Measurements from ENCODE around the gene MIEN1.
"Not testable (repeated sequence)": the region's sequence is repeated elsewhere in the genome, so short reads cannot be mapped to it uniquely, and the experiment has no call there.

The MIEN1 gene

DNA sequence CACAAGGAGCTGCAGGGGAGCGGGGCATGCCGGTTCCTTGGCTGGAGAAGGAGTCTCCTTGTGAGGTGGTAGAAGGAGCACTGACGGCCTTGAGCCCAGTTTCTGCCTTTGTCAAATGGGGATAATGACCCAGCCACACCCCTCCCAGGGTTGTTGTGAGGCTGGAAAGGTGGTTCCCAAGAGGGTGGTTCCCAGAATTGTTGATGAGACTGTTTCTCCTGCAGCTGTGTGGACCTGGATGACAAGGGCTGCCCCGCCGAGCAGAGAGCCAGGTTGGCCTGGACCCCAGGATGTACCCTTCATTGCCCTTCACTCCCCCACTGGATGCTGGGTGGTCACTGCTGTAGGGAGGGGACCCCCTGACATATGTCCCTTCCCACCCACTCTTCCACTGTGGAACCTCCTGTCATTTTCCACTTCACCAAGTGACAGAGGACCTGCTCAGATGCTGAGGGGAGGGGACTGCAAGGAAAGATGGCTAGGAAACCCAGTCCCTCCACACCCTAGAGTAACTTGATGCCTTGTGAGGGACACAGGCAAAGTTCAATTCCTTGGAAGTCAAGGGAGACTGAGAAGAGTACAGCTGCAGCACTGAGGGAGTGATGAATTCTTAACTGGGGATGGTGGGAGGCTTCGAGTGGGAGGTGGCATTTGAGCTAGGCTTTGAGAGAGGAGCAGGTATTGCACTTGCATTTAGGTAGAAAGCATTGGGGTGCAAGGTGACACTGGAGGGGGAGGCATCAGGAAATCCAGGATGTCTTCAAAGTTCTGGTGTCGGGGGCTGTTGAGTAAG, 10.6 kb downstream of the MIEN1 start:
- Histone ChIP-seq H3K27ac (ENCODE audit: low read length) (no peak overlapping the region), H3K27me3 (ENCODE audit: insufficient read depth, low read length) (no peaks in the 10 kb centered on the region), H3K9ac (ENCODE audit: low read depth, low read length) (no peak overlapping the region), H3K4me3 (ENCODE audit: low read length) (no peak overlapping the region), H3K4me1 (ENCODE audit: insufficient read depth, low read length) (peaks cover 3% of the 10 kb centered on the region; the same call in 1 of the 2 replicates), H3K9me3 (ENCODE audit: insufficient read depth, low read depth, low read length) (no peaks in the 10 kb centered on the region), H3K36me3 (ENCODE audit: insufficient read depth, low read depth, low read length) (peaks cover 97% of the 10 kb centered on the region)

DNA sequence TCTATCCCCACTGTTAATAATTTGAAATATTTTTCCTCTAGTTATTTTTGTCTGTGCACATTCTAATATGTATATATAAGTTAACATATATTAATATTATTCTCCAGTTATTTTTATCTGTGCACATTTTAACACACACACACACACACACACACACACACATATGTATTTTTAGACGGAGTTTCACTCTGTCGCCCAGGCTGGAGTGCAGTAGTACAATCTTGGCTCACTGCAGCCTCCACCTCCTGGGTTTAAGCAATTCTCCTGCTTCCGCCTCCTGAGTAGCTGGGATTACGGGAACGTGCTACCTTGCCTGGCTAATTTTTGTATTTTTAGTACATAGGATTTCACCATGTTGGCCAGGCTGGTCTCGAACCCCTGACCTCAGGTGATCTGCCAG, 12.7 kb downstream of the MIEN1 start:
- Histone ChIP-seq H3K36me3 (ENCODE audit: insufficient read depth, low read depth, low read length) (peaks cover 98% of the 10 kb centered on the region), H3K4me1 (ENCODE audit: insufficient read depth, low read length) (no peaks in the 10 kb centered on the region), H3K9ac (ENCODE audit: low read depth, low read length) (no peak overlapping the region), H3K27ac (ENCODE audit: low read length) (no peak overlapping the region), H3K4me3 (ENCODE audit: low read length) (no peak overlapping the region), H3K27me3 (ENCODE audit: insufficient read depth, low read length) (no peaks in the 10 kb centered on the region), H3K9me3 (ENCODE audit: insufficient read depth, low read depth, low read length) (no peaks in the 10 kb centered on the region)

DNA sequence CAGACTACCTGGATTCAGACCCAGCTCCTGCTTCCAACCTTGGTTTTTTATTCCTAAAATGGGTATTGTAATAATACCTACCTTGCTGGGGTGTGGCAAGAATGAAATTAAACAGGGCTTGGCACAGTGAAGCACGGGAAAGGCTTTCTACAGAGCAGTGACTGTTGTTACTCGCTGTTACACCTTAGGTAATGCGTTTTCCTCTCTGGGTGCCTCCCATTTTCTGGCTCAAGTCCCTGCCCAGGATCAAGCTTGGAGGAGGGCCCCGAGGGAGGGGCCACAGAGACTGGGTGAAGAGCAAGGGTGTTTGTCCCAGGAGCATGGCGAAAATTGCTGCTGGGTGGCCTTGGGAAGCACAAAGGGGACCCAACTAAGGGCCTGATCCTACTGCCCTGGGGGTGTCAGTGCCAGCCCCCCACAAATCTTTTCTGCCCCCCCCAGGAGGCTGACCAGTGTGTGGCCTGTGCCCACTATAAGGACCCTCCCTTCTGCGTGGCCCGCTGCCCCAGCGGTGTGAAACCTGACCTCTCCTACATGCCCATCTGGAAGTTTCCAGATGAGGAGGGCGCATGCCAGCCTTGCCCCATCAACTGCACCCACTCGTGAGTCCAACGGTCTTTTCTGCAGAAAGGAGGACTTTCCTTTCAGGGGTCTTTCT, 13.3 kb downstream of the MIEN1 start:
- Histone ChIP-seq H3K9ac (ENCODE audit: low read depth, low read length) (no peak overlapping the region), H3K27me3 (ENCODE audit: insufficient read depth, low read length) (no peaks in the 10 kb centered on the region), H3K9me3 (ENCODE audit: insufficient read depth, low read depth, low read length) (no peaks in the 10 kb centered on the region), H3K4me3 (ENCODE audit: low read length) (no peak overlapping the region), H3K36me3 (ENCODE audit: insufficient read depth, low read depth, low read length) (peaks cover 98% of the 10 kb centered on the region), H3K27ac (ENCODE audit: low read length) (no peak overlapping the region), H3K4me1 (ENCODE audit: insufficient read depth, low read length) (no peaks in the 10 kb centered on the region)

DNA sequence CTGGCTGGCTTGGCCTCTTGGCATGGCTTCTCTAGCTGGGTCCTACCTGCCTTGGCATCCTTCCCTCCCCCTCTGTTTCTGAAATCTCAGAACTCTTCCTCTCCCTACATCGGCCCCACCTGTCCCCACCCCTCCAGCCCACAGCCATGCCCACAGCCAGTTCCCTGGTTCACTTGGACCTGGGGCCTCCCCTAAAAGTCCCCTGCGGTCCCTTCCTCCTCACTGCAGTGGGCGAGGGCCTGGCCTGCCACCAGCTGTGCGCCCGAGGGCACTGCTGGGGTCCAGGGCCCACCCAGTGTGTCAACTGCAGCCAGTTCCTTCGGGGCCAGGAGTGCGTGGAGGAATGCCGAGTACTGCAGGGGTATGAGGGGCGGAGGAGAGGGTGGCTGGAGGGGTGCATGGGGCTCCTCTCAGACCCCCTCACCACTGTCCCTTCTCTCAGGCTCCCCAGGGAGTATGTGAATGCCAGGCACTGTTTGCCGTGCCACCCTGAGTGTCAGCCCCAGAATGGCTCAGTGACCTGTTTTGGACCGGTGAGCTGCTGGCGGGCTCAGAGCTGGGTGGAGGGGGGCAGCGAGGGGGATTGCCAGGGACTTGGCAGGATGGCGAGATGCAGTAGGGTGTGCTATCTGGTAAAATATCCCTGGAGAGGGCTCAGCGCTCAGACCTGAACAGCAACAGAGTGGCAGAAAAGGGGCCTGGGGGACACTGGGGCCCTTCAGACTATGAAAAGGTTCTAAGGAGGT, 14.1 kb downstream of the MIEN1 start:
- Histone ChIP-seq H3K9me3 (ENCODE audit: insufficient read depth, low read depth, low read length) (no peaks in the 10 kb centered on the region), H3K27ac (ENCODE audit: low read length) (no peak overlapping the region), H3K36me3 (ENCODE audit: insufficient read depth, low read depth, low read length) (peaks cover 99% of the 10 kb centered on the region), H3K4me3 (ENCODE audit: low read length) (no peak overlapping the region), H3K9ac (ENCODE audit: low read depth, low read length) (no peak overlapping the region), H3K27me3 (ENCODE audit: insufficient read depth, low read length) (no peaks in the 10 kb centered on the region), H3K4me1 (ENCODE audit: insufficient read depth, low read length) (no peaks in the 10 kb centered on the region)

GRCh38 chr17:39715375-39716072, 14.8 kb downstream of the MIEN1 start:
- peaks cover 100% of the 10 kb centered on the region for H3K36me3 ChIP-seq (ENCODE audit: insufficient read depth, low read depth, low read length)
- no peak overlapping the region for H3K27ac ChIP-seq (ENCODE audit: low read length)
- H3K4me3 ChIP-seq (ENCODE audit: low read length) = no peak overlapping the region
- no peaks in the 10 kb centered on the region for H3K4me1 ChIP-seq (ENCODE audit: insufficient read depth, low read length)
- no peaks in the 10 kb centered on the region for H3K9me3 ChIP-seq (ENCODE audit: insufficient read depth, low read depth, low read length)
- no peaks in the 10 kb centered on the region for H3K27me3 ChIP-seq (ENCODE audit: insufficient read depth, low read length)
- H3K9ac ChIP-seq (ENCODE audit: low read depth, low read length) = no peak overlapping the region

GRCh38 chr17:39714234-39714633, 16.1 kb downstream of the MIEN1 start:
- Histone ChIP-seq H3K4me1 (ENCODE audit: insufficient read depth, low read length) (no peaks in the 10 kb centered on the region), H3K9ac (ENCODE audit: low read depth, low read length) (no peak overlapping the region), H3K27me3 (ENCODE audit: insufficient read depth, low read length) (no peaks in the 10 kb centered on the region), H3K27ac (ENCODE audit: low read length) (no peak overlapping the region), H3K36me3 (ENCODE audit: insufficient read depth, low read depth, low read length) (peaks cover 100% of the 10 kb centered on the region), H3K4me3 (ENCODE audit: low read length) (no peak overlapping the region), H3K9me3 (ENCODE audit: insufficient read depth, low read depth, low read length) (no peaks in the 10 kb centered on the region)

DNA sequence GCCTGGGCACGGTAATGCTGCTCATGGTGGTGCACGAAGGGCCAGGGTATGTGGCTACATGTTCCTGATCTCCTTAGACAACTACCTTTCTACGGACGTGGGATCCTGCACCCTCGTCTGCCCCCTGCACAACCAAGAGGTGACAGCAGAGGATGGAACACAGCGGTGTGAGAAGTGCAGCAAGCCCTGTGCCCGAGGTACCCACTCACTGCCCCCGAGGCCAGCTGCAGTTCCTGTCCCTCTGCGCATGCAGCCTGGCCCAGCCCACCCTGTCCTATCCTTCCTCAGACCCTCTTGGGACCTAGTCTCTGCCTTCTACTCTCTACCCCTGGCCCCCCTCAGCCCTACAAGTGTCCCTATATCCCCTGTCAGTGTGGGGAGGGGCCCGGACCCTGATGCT, 18.5 kb downstream of the MIEN1 start:
- H3K9ac ChIP-seq (ENCODE audit: low read depth, low read length) = no peak overlapping the region
- peaks cover 100% of the 10 kb centered on the region for H3K36me3 ChIP-seq (ENCODE audit: insufficient read depth, low read depth, low read length)
- no peak overlapping the region for H3K27ac ChIP-seq (ENCODE audit: low read length)
- H3K4me3 ChIP-seq (ENCODE audit: low read length) = no peak overlapping the region
- no peaks in the 10 kb centered on the region for H3K27me3 ChIP-seq (ENCODE audit: insufficient read depth, low read length)
- H3K9me3 ChIP-seq (ENCODE audit: insufficient read depth, low read depth, low read length) = no peaks in the 10 kb centered on the region
- no peaks in the 10 kb centered on the region for H3K4me1 ChIP-seq (ENCODE audit: insufficient read depth, low read length)

GRCh38 chr17:39711071-39711470, 19.3 kb downstream of the MIEN1 start:
- not testable (repeated sequence) for H3K9ac ChIP-seq (ENCODE audit: low read depth, low read length); H3K9me3 ChIP-seq (ENCODE audit: insufficient read depth, low read depth, low read length); H3K4me3 ChIP-seq (ENCODE audit: low read length); H3K4me1 ChIP-seq (ENCODE audit: insufficient read depth, low read length); H3K27ac ChIP-seq (ENCODE audit: low read length); H3K27me3 ChIP-seq (ENCODE audit: insufficient read depth, low read length)
- H3K36me3 ChIP-seq (ENCODE audit: insufficient read depth, low read depth, low read length) = peaks cover 96% of the 10 kb centered on the region

- Histone ChIP-seq H3K27me3 (ENCODE audit: insufficient read depth, low read length) (no peaks in the 10 kb centered on the region), H3K36me3 (ENCODE audit: insufficient read depth, low read depth, low read length) (peaks cover 88% of the 10 kb centered on the region), H3K9me3 (ENCODE audit: insufficient read depth, low read depth, low read length) (no peaks in the 10 kb centered on the region), H3K27ac (ENCODE audit: low read length) (no peak overlapping the region), H3K4me3 (ENCODE audit: low read length) (no peak overlapping the region), H3K4me1 (ENCODE audit: insufficient read depth, low read length) (peaks cover 4% of the 10 kb centered on the region; the same call in 1 of the 2 replicates), H3K9ac (ENCODE audit: low read depth, low read length) (no peak overlapping the region)
Observed at GRCh38 chr17:39709998-39710964, 20.1 kb downstream of the MIEN1 start.

- H3K36me3 ChIP-seq (ENCODE audit: insufficient read depth, low read depth, low read length) = peaks cover 84% of the 10 kb centered on the region
Observed at GRCh38 chr17:39709319-39709997, 20.9 kb downstream of the MIEN1 start.

More at GRCh38 chr17:39709319-39709997, 20.9 kb downstream of the MIEN1 start:
- no peaks in the 10 kb centered on the region for H3K9me3 ChIP-seq (ENCODE audit: insufficient read depth, low read depth, low read length)
- peaks cover 11% of the 10 kb centered on the region; the same call in 1 of the 2 replicates for H3K4me1 ChIP-seq (ENCODE audit: insufficient read depth, low read length)
- H3K27me3 ChIP-seq (ENCODE audit: insufficient read depth, low read length) = no peaks in the 10 kb centered on the region
- no peak overlapping the region for H3K9ac ChIP-seq (ENCODE audit: low read depth, low read length)
- no peak overlapping the region for H3K27ac ChIP-seq (ENCODE audit: low read length)
- H3K4me3 ChIP-seq (ENCODE audit: low read length) = no peak overlapping the region

Measured in iPS-20b (cell line).